Skeletal muscle tissue (tissue), 4 donors: ENCODE data around the gene CCAR1. TPM values are rescaled to one million over a fixed set of nuclear protein-coding genes. Genes with fewer than 3 reads are reported as not detected.
"Not testable (repeated sequence)": the region's sequence is repeated elsewhere in the genome, so short reads cannot be mapped to it uniquely, and the experiment has no call there.

Source experiments
- H3K27ac ChIP-seq: one replicate; pipeline ENCODE4 v1.7.0; 2013; ENCODE audit warnings: mild to moderate bottlenecking, low read depth, low read length, inconsistent platforms
- H3K27me3 ChIP-seq, 3 donors: one replicate each; pipeline ENCODE4 v1.7.0; 2013; ENCODE audit warnings: low read length in 3 of 3; ENCODE audit not compliant: control insufficient read depth in 3 of 3, insufficient read depth in 3 of 3
- H3K36me3 ChIP-seq, 3 donors: one replicate each; pipeline ENCODE4 v1.7.0; 2013; ENCODE audit warnings: low read length in 3 of 3; ENCODE audit not compliant: control insufficient read depth in 3 of 3, insufficient read depth in 3 of 3
- H3K4me1 ChIP-seq, 3 donors: one replicate each; pipeline ENCODE4 v1.7.0; 2013; ENCODE audit warnings: low read length in 3 of 3, mild to moderate bottlenecking in 3 of 3; ENCODE audit not compliant: control insufficient read depth in 3 of 3, insufficient read depth in 3 of 3
- H3K4me3 ChIP-seq, 3 donors: one replicate each; pipeline ENCODE4 v1.7.0; 2013; ENCODE audit warnings: low read length in 3 of 3
- H3K9ac ChIP-seq, 3 donors: one replicate each; pipeline ENCODE4 v1.7.0; 2013; ENCODE audit warnings: low read length in 3 of 3, mild to moderate bottlenecking in 3 of 3, moderate library complexity in 2 of 3, low read depth in 1 of 3
- H3K9me3 ChIP-seq, 3 donors: one replicate each; pipeline ENCODE4 v1.7.0; 2013; ENCODE audit warnings: low read length in 3 of 3; ENCODE audit not compliant: control insufficient read depth in 3 of 3
- total RNA-seq: library from RNA; depleted of rRNA; stranded (reverse); fragments of >200 nt; gene quantifications from one replicate; pipeline ENCODE4 v1.2.3, GENCODE V29; 2014
- donor health status: Osteomylitis.

Gene CCAR1
- total RNA-seq, 1 donor from 2014 or later, result 17.2 TPM

- not testable (repeated sequence) for H3K27ac ChIP-seq, H3K9me3 ChIP-seq, H3K9ac ChIP-seq, H3K4me3 ChIP-seq, H3K4me1 ChIP-seq, H3K27me3 ChIP-seq, H3K36me3 ChIP-seq
Observed at GRCh38 chr10:68822626-68823025, 101.6 kb downstream of the CCAR1 start.

- Histone ChIP-seq H3K36me3 (no peaks in the 10 kb centered on the region), H3K9ac (peak within 1 kb of the TSS; percentile 59 to 85 (median 61)), H3K27me3 (peaks cover 0 to 2% (median 0%) of the 10 kb centered on the region in 3 donors), H3K9me3 (no peaks in the 10 kb centered on the region), H3K4me3 (peak within 1 kb of the TSS; percentile 73 to 77 (median 74)), H3K27ac (no peak within 1 kb of the TSS), H3K4me1 (peaks cover 5 to 6% (median 5%) of the 10 kb centered on the region in 3 donors)
Observed at GRCh38 chr10:68826764-68827591, 105.9 kb downstream of the CCAR1 start, which contains the start of gene STOX1. Gene STOX1, plus strand, starts transcription at chr10:68827531. Its CDS starts 93 bp downstream, at chr10:68827624.

- H3K9me3 ChIP-seq, H3K36me3 ChIP-seq, H3K4me1 ChIP-seq, H3K27ac ChIP-seq, H3K27me3 ChIP-seq: not testable (repeated sequence)
- Histone ChIP-seq H3K9ac (peak overlapping the region in 1 of 3 donors; percentile 85), H3K4me3 (peak overlapping the region in 2 of 3 donors; percentile 73 to 77)
Observed at GRCh38 chr10:68827592-68827959, 106.5 kb downstream of the CCAR1 start.

- Histone ChIP-seq H3K4me3 (peak overlapping the region; percentile 30 to 55 (median 41)), H3K9ac (peak overlapping the region in 2 of 3 donors; percentile 50 to 71)
- H3K27me3 ChIP-seq, H3K4me1 ChIP-seq, H3K27ac ChIP-seq, H3K36me3 ChIP-seq, H3K9me3 ChIP-seq: not testable (repeated sequence)
Observed at GRCh38 chr10:68828083-68828601, 107.1 kb downstream of the CCAR1 start.

- no peaks in the 10 kb centered on the region for H3K9me3 ChIP-seq
- H3K9ac ChIP-seq, result no peak overlapping the region
- no peaks in the 10 kb centered on the region for H3K36me3 ChIP-seq
- peaks cover 0 to 2% (median 0%) of the 10 kb centered on the region in 3 donors for H3K27me3 ChIP-seq
- no peak overlapping the region for H3K4me3 ChIP-seq
- H3K4me1 ChIP-seq, result peaks cover 5 to 6% (median 5%) of the 10 kb centered on the region in 3 donors
- H3K27ac ChIP-seq, result no peak overlapping the region
Observed at GRCh38 chr10:68828833-68829232, 107.8 kb downstream of the CCAR1 start.

- Histone ChIP-seq H3K4me3 (no peak overlapping the region), H3K4me1 (peaks cover 5 to 6% (median 5%) of the 10 kb centered on the region in 3 donors), H3K27me3 (peaks cover 0 to 2% (median 0%) of the 10 kb centered on the region in 3 donors), H3K9me3 (no peaks in the 10 kb centered on the region), H3K9ac (no peak overlapping the region), H3K36me3 (no peaks in the 10 kb centered on the region), H3K27ac (no peak overlapping the region)
Observed at GRCh38 chr10:68829521-68829920, 108.5 kb downstream of the CCAR1 start.

GRCh38 chr10:68829952-68830351 lies 108.9 kb downstream of the CCAR1 start:
- Histone ChIP-seq H3K27ac (no peak overlapping the region), H3K36me3 (no peaks in the 10 kb centered on the region), H3K4me3 (no peak overlapping the region), H3K9ac (no peak overlapping the region), H3K9me3 (no peaks in the 10 kb centered on the region), H3K27me3 (peaks cover 0 to 2% (median 0%) of the 10 kb centered on the region in 3 donors), H3K4me1 (peaks cover 5 to 6% (median 5%) of the 10 kb centered on the region in 3 donors)

- H3K36me3 ChIP-seq, result no peaks in the 10 kb centered on the region
- H3K4me3 ChIP-seq, result no peak overlapping the region
- H3K4me1 ChIP-seq, result peaks cover 1 to 2% (median 2%) of the 10 kb centered on the region in 3 donors
- H3K9ac ChIP-seq, result no peak overlapping the region
- no peaks in the 10 kb centered on the region for H3K27me3 ChIP-seq
- no peaks in the 10 kb centered on the region for H3K9me3 ChIP-seq
- no peak overlapping the region for H3K27ac ChIP-seq
Observed at GRCh38 chr10:68831961-68832455, 111.0 kb downstream of the CCAR1 start.

GRCh38 chr10:68832601-68833000 lies 111.6 kb downstream of the CCAR1 start:
- no peak overlapping the region for H3K27ac ChIP-seq
- H3K27me3 ChIP-seq, result no peaks in the 10 kb centered on the region
- no peak overlapping the region for H3K9ac ChIP-seq
- H3K9me3 ChIP-seq, result no peaks in the 10 kb centered on the region
- no peaks in the 10 kb centered on the region for H3K36me3 ChIP-seq
- no peaks in the 10 kb centered on the region for H3K4me1 ChIP-seq
- no peak overlapping the region for H3K4me3 ChIP-seq
